Liver (tissue), 3 donors: ENCODE results near the gene DIS3L2.

ENCODE experiments used
- RAD21 ChIP-seq, 2 donors: IDR thresholded peaks; 2 replicates each; pipeline ENCODE4 v1.6.1; 2016; ENCODE audit warnings: antibody characterized with exemption in 2 of 2, mild to moderate bottlenecking in 2 of 2
- RXRA ChIP-seq, 2 donors: IDR thresholded peaks; 2 replicates each; pipeline ENCODE4 v1.6.1; 2017 to 2018; ENCODE audit warnings: antibody characterized with exemption in 2 of 2, mild to moderate bottlenecking in 1 of 2
- TAF1 ChIP-seq: conservative IDR thresholded peaks from 2 replicates; pipeline ENCODE4 v1.6.1; 2016; ENCODE audit warnings: antibody characterized with exemption, mild to moderate bottlenecking
- TF ChIP-seq, protein P1 (sequence below): fragments of 150-350 bp; IDR thresholded peaks from 2 replicates; pipeline ENCODE4 v1.5.1; 2017; ENCODE audit warnings: improper control_type of control experiment, low read depth, low read length; ENCODE audit not compliant: missing input control
- TF ChIP-seq, protein P2 (sequence below): IDR thresholded peaks from 2 replicates; pipeline ENCODE4 v1.6.1; 2016; ENCODE audit warnings: antibody characterized with exemption, mild to moderate bottlenecking
- TF ChIP-seq, protein P3 (sequence below): IDR thresholded peaks from 2 replicates; pipeline ENCODE4 v1.6.1; 2016; ENCODE audit warnings: antibody characterized with exemption
- donor health status: healthy.
- donor health status: healthy.

DNA sequence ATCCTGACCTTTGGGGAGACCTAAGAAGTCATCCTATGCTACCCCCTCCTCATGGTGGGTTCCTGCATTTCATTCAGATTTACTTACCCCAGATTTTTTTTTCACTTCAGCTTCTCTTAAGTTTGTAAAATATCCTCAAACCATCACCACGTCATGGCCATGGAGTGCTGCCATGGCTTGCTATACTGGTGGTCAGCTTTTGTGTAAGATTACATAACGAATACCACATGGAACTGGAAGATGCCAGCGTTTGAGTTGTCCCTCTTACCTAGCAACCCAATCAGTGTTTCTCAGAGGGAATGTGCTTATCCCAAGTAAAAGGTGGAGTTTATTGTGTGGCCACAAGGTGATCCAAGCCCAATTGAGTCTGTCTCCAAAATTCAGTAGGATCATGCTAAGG, 268.4 kb downstream of the DIS3L2 start:
- TF ChIP-seq, protein P1, sequence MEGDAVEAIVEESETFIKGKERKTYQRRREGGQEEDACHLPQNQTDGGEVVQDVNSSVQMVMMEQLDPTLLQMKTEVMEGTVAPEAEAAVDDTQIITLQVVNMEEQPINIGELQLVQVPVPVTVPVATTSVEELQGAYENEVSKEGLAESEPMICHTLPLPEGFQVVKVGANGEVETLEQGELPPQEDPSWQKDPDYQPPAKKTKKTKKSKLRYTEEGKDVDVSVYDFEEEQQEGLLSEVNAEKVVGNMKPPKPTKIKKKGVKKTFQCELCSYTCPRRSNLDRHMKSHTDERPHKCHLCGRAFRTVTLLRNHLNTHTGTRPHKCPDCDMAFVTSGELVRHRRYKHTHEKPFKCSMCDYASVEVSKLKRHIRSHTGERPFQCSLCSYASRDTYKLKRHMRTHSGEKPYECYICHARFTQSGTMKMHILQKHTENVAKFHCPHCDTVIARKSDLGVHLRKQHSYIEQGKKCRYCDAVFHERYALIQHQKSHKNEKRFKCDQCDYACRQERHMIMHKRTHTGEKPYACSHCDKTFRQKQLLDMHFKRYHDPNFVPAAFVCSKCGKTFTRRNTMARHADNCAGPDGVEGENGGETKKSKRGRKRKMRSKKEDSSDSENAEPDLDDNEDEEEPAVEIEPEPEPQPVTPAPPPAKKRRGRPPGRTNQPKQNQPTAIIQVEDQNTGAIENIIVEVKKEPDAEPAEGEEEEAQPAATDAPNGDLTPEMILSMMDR: no peak
- no peak for TF ChIP-seq RXRA (IDR thresholded peaks at IDR 0.05)
- TF ChIP-seq RAD21 (IDR thresholded peaks at IDR 0.05): no peak
- no peak for TF ChIP-seq TAF1
- TF ChIP-seq, protein P2, sequence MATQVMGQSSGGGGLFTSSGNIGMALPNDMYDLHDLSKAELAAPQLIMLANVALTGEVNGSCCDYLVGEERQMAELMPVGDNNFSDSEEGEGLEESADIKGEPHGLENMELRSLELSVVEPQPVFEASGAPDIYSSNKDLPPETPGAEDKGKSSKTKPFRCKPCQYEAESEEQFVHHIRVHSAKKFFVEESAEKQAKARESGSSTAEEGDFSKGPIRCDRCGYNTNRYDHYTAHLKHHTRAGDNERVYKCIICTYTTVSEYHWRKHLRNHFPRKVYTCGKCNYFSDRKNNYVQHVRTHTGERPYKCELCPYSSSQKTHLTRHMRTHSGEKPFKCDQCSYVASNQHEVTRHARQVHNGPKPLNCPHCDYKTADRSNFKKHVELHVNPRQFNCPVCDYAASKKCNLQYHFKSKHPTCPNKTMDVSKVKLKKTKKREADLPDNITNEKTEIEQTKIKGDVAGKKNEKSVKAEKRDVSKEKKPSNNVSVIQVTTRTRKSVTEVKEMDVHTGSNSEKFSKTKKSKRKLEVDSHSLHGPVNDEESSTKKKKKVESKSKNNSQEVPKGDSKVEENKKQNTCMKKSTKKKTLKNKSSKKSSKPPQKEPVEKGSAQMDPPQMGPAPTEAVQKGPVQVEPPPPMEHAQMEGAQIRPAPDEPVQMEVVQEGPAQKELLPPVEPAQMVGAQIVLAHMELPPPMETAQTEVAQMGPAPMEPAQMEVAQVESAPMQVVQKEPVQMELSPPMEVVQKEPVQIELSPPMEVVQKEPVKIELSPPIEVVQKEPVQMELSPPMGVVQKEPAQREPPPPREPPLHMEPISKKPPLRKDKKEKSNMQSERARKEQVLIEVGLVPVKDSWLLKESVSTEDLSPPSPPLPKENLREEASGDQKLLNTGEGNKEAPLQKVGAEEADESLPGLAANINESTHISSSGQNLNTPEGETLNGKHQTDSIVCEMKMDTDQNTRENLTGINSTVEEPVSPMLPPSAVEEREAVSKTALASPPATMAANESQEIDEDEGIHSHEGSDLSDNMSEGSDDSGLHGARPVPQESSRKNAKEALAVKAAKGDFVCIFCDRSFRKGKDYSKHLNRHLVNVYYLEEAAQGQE: no peak
- TF ChIP-seq, protein P3, sequence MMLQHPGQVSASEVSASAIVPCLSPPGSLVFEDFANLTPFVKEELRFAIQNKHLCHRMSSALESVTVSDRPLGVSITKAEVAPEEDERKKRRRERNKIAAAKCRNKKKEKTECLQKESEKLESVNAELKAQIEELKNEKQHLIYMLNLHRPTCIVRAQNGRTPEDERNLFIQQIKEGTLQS: no peak
